Measurements from ENCODE around the gene TAF1L. TPM values are rescaled to one million over a fixed set of nuclear protein-coding genes. Genes with fewer than 3 reads are reported as not detected.

The TAF1L gene
- total RNA-seq, 1 experiment from 2014 or later: not detected

DNA sequence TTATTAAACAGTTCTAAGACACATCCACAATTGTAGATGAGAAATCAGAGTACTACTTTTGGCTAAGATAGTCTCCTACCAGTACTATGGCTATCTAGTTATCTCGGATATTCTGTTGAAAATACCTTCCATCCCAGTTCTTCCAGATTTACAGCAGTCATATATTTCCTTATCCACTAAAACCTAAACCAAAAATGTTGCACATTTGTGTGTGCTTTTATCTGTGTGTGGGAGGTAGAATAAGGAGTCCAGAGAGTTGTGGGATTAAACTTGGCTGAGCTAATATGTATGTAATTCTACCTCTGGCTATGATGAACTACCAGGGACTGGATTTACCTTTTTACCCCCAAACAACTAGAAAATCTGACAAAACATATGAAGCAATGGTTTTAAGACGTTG, 45.0 kb downstream of the TAF1L start:
- DNase-seq (ENCODE audit: extremely low read depth, low read depth): no peak

DNA sequence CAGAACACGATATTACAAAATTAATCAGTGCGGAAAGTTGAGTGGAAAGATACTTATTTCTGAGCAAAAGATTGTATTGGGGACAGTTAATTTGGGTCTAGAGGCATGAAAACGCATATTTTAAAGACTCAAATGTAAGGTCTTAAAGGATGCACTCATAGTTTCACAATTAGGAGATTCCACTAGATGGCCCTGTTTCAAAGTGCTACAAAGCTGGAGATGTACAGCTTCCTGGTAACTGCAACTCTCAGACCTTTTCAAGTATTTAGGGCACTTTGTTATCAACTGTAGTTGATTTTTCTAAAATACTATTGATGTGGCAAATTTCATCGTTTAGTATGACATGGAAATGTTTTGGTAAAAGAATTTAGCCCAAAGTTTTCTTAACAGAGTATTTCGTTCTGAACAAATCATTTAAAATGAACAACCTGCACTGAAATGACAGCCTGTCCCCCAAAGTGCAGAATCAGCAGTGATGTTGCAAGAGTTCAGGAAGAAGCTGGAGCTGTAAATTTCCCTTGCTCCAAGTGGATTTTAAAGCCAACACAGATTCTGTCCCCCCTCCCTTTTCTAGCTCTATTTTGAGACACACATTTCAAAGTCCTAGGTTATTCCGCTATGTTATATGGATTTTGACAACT, 46.3 kb downstream of the TAF1L start:
- peak; percentile 33 for DNase-seq (ENCODE audit: extremely low read depth, low read depth)

DNA sequence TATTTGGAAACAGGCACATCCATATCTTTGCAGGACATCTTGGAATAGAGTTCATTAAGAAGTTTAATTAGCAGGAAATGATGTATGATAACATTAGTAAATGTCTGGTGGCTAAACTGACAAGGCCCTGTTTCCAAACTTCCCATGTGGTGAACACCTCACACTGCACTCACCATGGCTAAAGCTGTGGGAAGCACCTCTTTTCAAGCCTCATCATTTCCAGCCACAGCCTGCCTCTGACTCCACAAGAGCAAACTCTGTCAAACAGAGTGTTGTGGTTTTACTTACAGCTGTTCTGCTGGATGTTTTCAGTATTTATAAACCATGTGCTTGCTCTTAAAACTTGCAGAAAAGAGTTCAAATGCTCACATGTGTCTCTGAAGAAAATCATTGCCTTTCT, 47.6 kb downstream of the TAF1L start:
- DNase-seq (ENCODE audit: extremely low read depth, low read depth): no peak

DNA sequence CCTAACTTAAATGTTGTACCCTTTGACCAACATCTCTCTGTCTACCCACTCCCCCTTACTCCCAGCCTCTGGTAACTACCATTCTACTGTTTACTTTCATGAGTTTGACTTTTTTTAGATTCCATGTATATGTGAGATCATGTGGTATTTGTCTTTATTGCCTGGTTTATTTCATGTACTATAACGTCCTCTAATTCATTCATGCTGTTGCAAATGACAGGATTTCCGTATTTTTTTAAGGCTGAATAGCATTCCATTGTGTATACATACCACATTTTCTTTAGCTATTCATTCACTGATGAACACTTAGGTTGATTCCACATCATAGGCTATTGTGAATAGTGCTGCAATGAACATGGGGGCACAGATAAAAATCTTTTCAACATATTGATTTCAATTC, 50.7 kb downstream of the TAF1L start:
- no peak for DNase-seq (ENCODE audit: extremely low read depth, low read depth)

DNA sequence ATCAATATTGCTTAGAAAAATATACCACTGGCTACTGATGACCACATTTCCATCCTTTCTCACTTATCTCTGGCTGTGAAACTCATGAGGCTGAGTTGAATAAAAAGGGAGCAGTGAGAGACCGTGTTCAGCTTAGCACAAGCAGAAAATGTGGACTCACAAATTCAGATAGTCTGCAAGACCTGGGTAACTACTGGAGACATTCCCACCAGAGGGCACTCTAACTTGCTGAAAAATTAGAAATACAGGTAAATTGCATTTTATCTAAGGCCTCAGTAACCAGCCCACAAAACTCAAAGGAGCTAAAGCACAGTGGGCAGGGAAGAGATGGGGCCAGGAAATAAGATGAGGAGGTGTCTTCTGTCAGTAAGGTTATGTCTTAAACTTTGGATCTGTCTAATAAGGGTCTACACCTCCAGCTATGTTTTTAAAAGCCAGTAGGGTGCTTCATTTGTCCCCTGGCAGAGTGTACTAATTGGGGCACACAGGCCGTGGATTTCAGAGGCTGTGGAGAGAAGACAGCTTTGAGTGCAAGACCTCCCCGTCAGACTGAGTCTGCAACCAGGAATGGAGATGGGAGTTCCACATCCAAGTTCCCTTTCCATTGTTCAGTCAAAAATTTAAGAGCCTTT, 53.8 kb downstream of the TAF1L start:
- DNase-seq (ENCODE audit: extremely low read depth, low read depth): peak; percentile 19

DNA sequence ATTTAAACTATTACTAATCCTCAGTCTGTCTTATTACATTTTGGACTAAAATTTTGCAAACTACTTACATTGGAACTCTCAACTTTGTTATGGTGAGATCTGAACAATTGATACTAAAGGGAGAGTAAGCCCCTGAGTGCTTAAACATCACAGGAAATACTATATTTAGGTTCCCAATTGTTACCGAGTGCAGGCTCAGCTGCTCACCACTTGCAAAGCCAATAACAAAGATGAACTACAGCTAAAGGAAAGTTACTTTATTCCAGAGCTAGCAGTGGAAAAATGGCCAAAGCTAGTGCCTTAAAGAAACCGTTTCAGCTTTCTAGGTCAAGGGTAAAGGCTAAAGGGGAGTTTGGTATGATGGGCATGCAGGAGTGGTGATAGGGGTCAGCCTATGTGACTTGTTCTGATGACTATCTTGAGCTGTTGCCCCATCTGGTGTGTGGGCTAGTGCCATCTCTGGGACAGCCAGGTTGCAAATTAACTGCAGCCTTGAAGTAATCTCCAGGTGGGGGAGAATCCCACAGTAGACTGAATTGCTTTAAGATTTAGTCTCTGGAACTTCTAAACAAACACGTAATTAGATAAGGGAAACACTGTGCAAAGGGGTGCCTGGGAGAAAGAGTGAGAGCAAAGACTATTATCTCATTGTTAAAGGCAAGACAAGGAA, 54.7 kb downstream of the TAF1L start:
- no peak for DNase-seq (ENCODE audit: extremely low read depth, low read depth)

DNA sequence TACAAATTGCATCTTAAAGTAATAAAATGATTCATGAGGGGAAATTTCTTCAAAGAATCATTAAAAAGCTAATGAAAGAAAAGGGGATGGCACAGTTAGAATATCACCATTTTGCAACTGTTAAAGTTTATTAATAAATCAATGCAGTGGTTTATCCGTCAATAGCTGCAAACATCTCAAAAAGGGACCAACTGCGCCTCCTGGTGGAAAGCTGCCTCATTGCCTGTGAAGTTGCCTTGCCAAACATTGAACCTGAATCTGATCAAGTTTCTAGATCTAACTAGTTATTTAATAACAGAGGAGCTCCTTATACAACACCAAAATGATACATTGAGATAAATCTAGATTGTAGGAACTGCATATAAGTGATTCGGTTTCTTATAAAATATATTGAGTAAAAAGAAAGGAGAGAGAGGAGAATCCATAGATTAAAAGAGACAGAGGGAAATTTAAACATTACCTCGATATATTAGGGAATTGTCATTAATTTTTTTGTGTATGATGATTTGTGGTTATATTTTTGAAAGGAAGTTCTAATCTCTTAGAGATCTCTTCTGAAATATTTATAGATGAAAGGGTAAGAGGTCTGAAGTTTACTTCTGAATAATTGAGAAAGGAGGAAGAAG, 55.6 kb downstream of the TAF1L start:
- peak; percentile 48 for DNase-seq (ENCODE audit: extremely low read depth, low read depth)

Other genes with a start within 250 kb of the TAF1L start
- 5.5 and 7.0 TPM in 2 replicates for gene RIGI, start 109.5 kb downstream of the TAF1L start, total RNA-seq (2014; rRNA removed; shearing (Covaris generic))
- gene SMIM27, start 83.3 kb downstream of the TAF1L start, total RNA-seq (2014; rRNA removed; shearing (Covaris generic)): 1.4 and 11.5 TPM in 2 replicates
- 17.3 and 18.7 TPM in 2 replicates for gene TOPORS, start 83.1 kb downstream of the TAF1L start, total RNA-seq (2014; rRNA removed; shearing (Covaris generic))
- gene NDUFB6, start 62.5 kb downstream of the TAF1L start, total RNA-seq (2014; rRNA removed; shearing (Covaris generic)): 48.3 and 51.0 TPM in 2 replicates
- gene TMEM215, start 147.9 kb upstream of the TAF1L start, total RNA-seq (2014; rRNA removed; shearing (Covaris generic)): not detected in 2 replicates

All from NCI-H460 (cell line).